Astrocyte (in vitro differentiated cells and primary cell): Measurements from ENCODE around the gene TMEM17.

Experiments used
- CTCF ChIP-seq: IDR thresholded peaks from 2 replicates; pipeline ENCODE4 v1.5.1; 2011; ENCODE audit warnings: low read depth, mild to moderate bottlenecking, inconsistent platforms, low read length, moderate library complexity; ENCODE audit not compliant: insufficient read depth
- EZH2 ChIP-seq: IDR thresholded peaks from 2 replicates; pipeline ENCODE4 v1.6.1; 2012; ENCODE audit warnings: mild to moderate bottlenecking, low read length, inconsistent platforms; ENCODE audit not compliant: insufficient read depth

GRCh38 chr2:62537814-62538213, 31.8 kb upstream of the TMEM17 start:
- TF ChIP-seq CTCF, result no peak
- TF ChIP-seq EZH2, result no peak
